HepG2 (cell line): ENCODE results near the gene RRAS. TPM values are rescaled to one million over a fixed set of nuclear protein-coding genes. Genes with fewer than 3 reads are reported as not detected.

Source experiments
- AKNA ChIP-seq: sonication (generic); formaldehyde crosslinking; IDR thresholded peaks from 2 replicates; pipeline ENCODE4 v1.4.0; 2020; ENCODE audit warnings: missing genetic modification reagents, borderline replicate concordance
- BRD4 ChIP-seq: sonication (generic); formaldehyde crosslinking; IDR thresholded peaks from 2 replicates; pipeline ENCODE4 v1.4.0; 2020; ENCODE audit warnings: missing genetic modification reagents
- CCDC6 ChIP-seq: sonication (generic); formaldehyde crosslinking; IDR thresholded peaks from 2 replicates; pipeline ENCODE4 v1.8.1; 2022; ENCODE audit warnings: mild to moderate bottlenecking, missing genetic modification reagents, moderate library complexity
- DDIT3 ChIP-seq: sonication (generic); formaldehyde crosslinking; IDR thresholded peaks from 2 replicates; pipeline ENCODE4 v1.4.0; 2020; ENCODE audit warnings: mild to moderate bottlenecking, missing genetic modification reagents
- ELF4 ChIP-seq: sonication (generic); formaldehyde crosslinking; IDR thresholded peaks from 2 replicates; pipeline ENCODE4 v1.5.0; 2020; ENCODE audit warnings: missing genetic modification reagents, mild to moderate bottlenecking, moderate library complexity, borderline replicate concordance
- SIN3A ChIP-seq: IDR thresholded peaks from 2 replicates; pipeline ENCODE4 v1.6.1; 2011; ENCODE audit warnings: low read depth, mild to moderate bottlenecking, control low read depth, low read length, borderline replicate concordance
- SMARCE1 ChIP-seq: fragments of 450-650 bp; IDR thresholded peaks from 2 replicates; pipeline ENCODE4 v1.6.1; 2017; ENCODE audit warnings: borderline replicate concordance
- SSRP1 ChIP-seq: IDR thresholded peaks from 2 replicates; pipeline ENCODE4 v1.6.1; 2016; ENCODE audit warnings: control low read depth
- ZFP36L1 ChIP-seq: sonication (generic); formaldehyde crosslinking; IDR thresholded peaks from 2 replicates; pipeline ENCODE4 v1.8.0; 2022; ENCODE audit warnings: mild to moderate bottlenecking, missing genetic modification reagents, moderate library complexity
- ZNF10 ChIP-seq: sonication (generic); formaldehyde crosslinking; IDR thresholded peaks from 2 replicates; pipeline ENCODE4 v1.4.0; 2020; ENCODE audit warnings: mild to moderate bottlenecking, low read depth, missing genetic modification reagents, borderline replicate concordance
- ZNF256 ChIP-seq: sonication (generic); formaldehyde crosslinking; conservative IDR thresholded peaks from 2 replicates; pipeline ENCODE4 v1.4.0; 2020; ENCODE audit warnings: missing genetic modification reagents
- ZNF280B ChIP-seq: sonication (generic); formaldehyde crosslinking; IDR thresholded peaks from 2 replicates; pipeline ENCODE4 v1.5.0; 2020; ENCODE audit warnings: missing genetic modification reagents, mild to moderate bottlenecking, borderline replicate concordance
- ZNF282 ChIP-seq: fragments of 450-650 bp; IDR thresholded peaks from 2 replicates; pipeline ENCODE4 v1.6.1; 2018; ENCODE audit not compliant: partially characterized antibody
- ZNF383 ChIP-seq: sonication (generic); formaldehyde crosslinking; IDR thresholded peaks from 2 replicates; pipeline ENCODE4 v1.4.0; 2020; ENCODE audit warnings: missing genetic modification reagents, mild to moderate bottlenecking, borderline replicate concordance
- ZNF431 ChIP-seq: sonication (generic); formaldehyde crosslinking; IDR thresholded peaks from 2 replicates; pipeline ENCODE4 v1.9.0; 2022; ENCODE audit warnings: missing genetic modification reagents, low read depth, mild to moderate bottlenecking, borderline replicate concordance
- ZNF512B ChIP-seq: sonication (generic); formaldehyde crosslinking; IDR thresholded peaks from 2 replicates; pipeline ENCODE4 v1.5.1; 2020; ENCODE audit warnings: missing genetic modification reagents, mild to moderate bottlenecking, borderline replicate concordance
- ZNF749 ChIP-seq: sonication (generic); formaldehyde crosslinking; IDR thresholded peaks from 2 replicates; pipeline ENCODE4 v1.8.0; 2022; ENCODE audit warnings: mild to moderate bottlenecking, missing genetic modification reagents, moderate library complexity, borderline replicate concordance
- ZSCAN21 ChIP-seq: sonication (generic); formaldehyde crosslinking; IDR thresholded peaks from 2 replicates; pipeline ENCODE4 v1.8.0; 2022; ENCODE audit warnings: mild to moderate bottlenecking, missing genetic modification reagents, moderate library complexity, borderline replicate concordance
- ZSCAN30 ChIP-seq: sonication (generic); formaldehyde crosslinking; IDR thresholded peaks from 2 replicates; pipeline ENCODE4 v1.5.0; 2020; ENCODE audit warnings: mild to moderate bottlenecking, missing genetic modification reagents
- polyA plus RNA-seq, 8 experiments: library from polyadenylated mRNA; depleted of rRNA in 3 of 8; stranded (reverse) in 7 of 8; unstranded in 1 of 8; fragments of >200 nt; fragmentation: Illumina TruSeq in 4 of 8; extraction: Trizol in 4 of 8; gene quantifications; 2 replicates each; pipeline versions ENCODE4 v1.2.1 to v1.2.3, GENCODE V29; 2011 to 2016; ENCODE audit warnings: low read depth in 4 of 8, missing spikeins in 1 of 8, mixed read lengths in 1 of 8; ENCODE audit not compliant: insufficient read depth in 1 of 8
- total RNA-seq, 5 experiments: library from RNA; depleted of rRNA; stranded (reverse); fragments of >200 nt; fragmentation: Illumina TruSeq; extraction: Trizol; gene quantifications; 2 replicates each; pipeline ENCODE4 v1.2.3, GENCODE V29; 2016; ENCODE audit warnings: low read depth in 1 of 5

Gene RRAS
- total and polyA plus RNA-seq, 2 of the 13 experiments (the other 11 are each of a cell fraction or from before 2014, with no cell fraction given) = 1.5 to 12.0 TPM

GRCh38 chr19:49672131-49672919 lies 32.4 kb upstream of the RRAS start (continued):
- 0 out of 2 replicates have a peak, but pooled peaks have one; percentile 43 for TF ChIP-seq ZNF749 (CRISPR knock-in tag)
- TF ChIP-seq ZNF383 (CRISPR knock-in tag) = no peak
- no peak for TF ChIP-seq ELF4
- no peak for TF ChIP-seq SMARCE1
- no peak for TF ChIP-seq AKNA (CRISPR knock-in tag)
- TF ChIP-seq ZSCAN30 (CRISPR knock-in tag) = 0 out of 2 replicates have a peak, but pooled peaks have one; percentile 36
- no peak for TF ChIP-seq SIN3A
- no peak for TF ChIP-seq ZNF431 (CRISPR knock-in tag)
- peak; percentile 69; the same call in 1 of the 2 replicates for TF ChIP-seq ZSCAN21 (CRISPR knock-in tag)
- TF ChIP-seq ZNF280B (CRISPR knock-in tag) = peak; percentile 86; the same call in 1 of the 2 replicates
- no peak for TF ChIP-seq DDIT3 (CRISPR knock-in tag)
- no peak for TF ChIP-seq BRD4 (CRISPR knock-in tag)
- no peak for TF ChIP-seq ZFP36L1 (CRISPR knock-in tag)
- TF ChIP-seq ZNF10 (CRISPR knock-in tag) = no peak
- TF ChIP-seq SSRP1 (CRISPR knock-in tag) = peak; percentile 90; the same call in 1 of the 2 replicates
- no peak for TF ChIP-seq ZNF282
- TF ChIP-seq ZNF256 (CRISPR knock-in tag) = no peak
- TF ChIP-seq ZNF512B (CRISPR knock-in tag) = no peak
- TF ChIP-seq CCDC6 (CRISPR knock-in tag) = 0 out of 2 replicates have a peak, but pooled peaks have one; percentile 34
